Measurements from ENCODE around the gene FANCC. TPM values are rescaled to one million over a fixed set of nuclear protein-coding genes. Genes with fewer than 3 reads are reported as not detected.

The FANCC gene
- total RNA-seq, 1 experiment from 2014 or later, result 44.7 TPM

DNA sequence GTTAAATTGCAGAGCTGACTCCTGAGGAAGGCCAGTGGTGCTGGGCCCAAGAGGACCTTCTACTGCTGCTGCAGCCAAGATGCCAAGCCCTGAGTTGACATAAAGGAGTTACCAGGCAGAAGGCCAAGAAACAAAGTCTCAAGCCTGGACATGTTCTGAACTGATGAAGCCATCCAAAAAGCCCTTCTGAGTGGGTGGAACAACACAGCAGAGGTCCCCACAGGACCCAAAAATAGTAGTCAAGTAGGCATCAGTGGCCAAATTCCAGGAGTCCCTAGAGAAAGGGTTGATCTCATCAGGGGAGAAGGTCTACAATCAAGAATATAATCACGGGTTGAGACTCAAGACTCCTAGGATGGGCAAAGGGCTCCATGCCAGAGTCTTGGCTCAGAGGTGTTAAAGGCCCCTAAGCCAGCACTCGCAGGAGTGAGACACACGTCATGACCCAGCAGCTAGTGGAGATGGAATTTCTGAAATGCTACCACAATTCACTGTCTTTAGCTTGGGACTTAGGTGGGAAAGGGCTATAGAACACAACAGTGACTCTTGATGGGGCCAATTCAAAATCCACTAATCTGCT, 119.7 kb downstream of the FANCC start:
- Histone ChIP-seq H4K20me1 (ENCODE audit: insufficient read depth) (no peaks in the 10 kb centered on the region), H3K4me3 (no peak overlapping the region), H3K4me2 (no peak overlapping the region), H3K9me2 (ENCODE audit: insufficient read depth) (no peaks in the 10 kb centered on the region), H3K4me1 (replicated peaks; ENCODE audit: insufficient read depth) (no peaks in the 10 kb centered on the region), H2AFZ (no peak overlapping the region), H3F3A (ENCODE audit: insufficient read depth, low read depth) (no peaks in the 10 kb centered on the region), H3K27ac (no peak overlapping the region), H3K27me3 (ENCODE audit: insufficient read depth, low read depth) (no peaks in the 10 kb centered on the region), H3K9me3 (ENCODE audit: insufficient read depth, low read depth) (no peaks in the 10 kb centered on the region), H3K79me2 (ENCODE audit: low read depth) (no peaks in the 10 kb centered on the region), H3K36me3 (ENCODE audit: low read depth) (no peaks in the 10 kb centered on the region)
- TF ChIP-seq CTCF (conservative IDR thresholded peaks at IDR 0.05) (no peak), EZH2 (IDR thresholded peaks at IDR 0.05; ENCODE audit: low read depth) (no peak)
- BruUV-seq (replicated peaks), result no TSS peak
- intact Hi-C loops (cut with micrococcal nuclease; ENCODE audit: unreplicated experiment), result no loop called here
- DNase-seq, result no peak
- ChIA-PET POLR2A (ENCODE audit: unreplicated experiment) (no interaction called here), CTCF (no interaction called here)

- ChIA-PET POLR2A (ENCODE audit: unreplicated experiment) (no interaction called here), CTCF (no interaction called here)
- no peaks in the 10 kb centered on the region for H3F3A ChIP-seq (ENCODE audit: insufficient read depth, low read depth)
- H3K4me1 ChIP-seq (replicated peaks; ENCODE audit: insufficient read depth), result no peaks in the 10 kb centered on the region
- TF ChIP-seq CTCF (conservative IDR thresholded peaks at IDR 0.05) (no peak), EZH2 (IDR thresholded peaks at IDR 0.05; ENCODE audit: low read depth) (no peak)
- no peak overlapping the region for H3K4me3 ChIP-seq
- no peak overlapping the region for H2AFZ ChIP-seq
- no peaks in the 10 kb centered on the region for H3K9me3 ChIP-seq (ENCODE audit: insufficient read depth, low read depth)
- H3K79me2 ChIP-seq (ENCODE audit: low read depth), result no peaks in the 10 kb centered on the region
- H3K4me2 ChIP-seq, result no peak overlapping the region
- no TSS peak for BruUV-seq (replicated peaks)
- H3K36me3 ChIP-seq (ENCODE audit: low read depth), result no peaks in the 10 kb centered on the region
- no peak for DNase-seq
- H3K9me2 ChIP-seq (ENCODE audit: insufficient read depth), result no peaks in the 10 kb centered on the region; the same call in 1 of the 2 replicates
- no peaks in the 10 kb centered on the region for H4K20me1 ChIP-seq (ENCODE audit: insufficient read depth)
- H3K27me3 ChIP-seq (ENCODE audit: insufficient read depth, low read depth), result no peaks in the 10 kb centered on the region
- intact Hi-C loops (cut with micrococcal nuclease; ENCODE audit: unreplicated experiment), result no loop called here
- H3K27ac ChIP-seq, result no peak overlapping the region
These were observed 124.0 kb downstream of the FANCC start for GRCh38 chr9:95193480-95193879.

DNA sequence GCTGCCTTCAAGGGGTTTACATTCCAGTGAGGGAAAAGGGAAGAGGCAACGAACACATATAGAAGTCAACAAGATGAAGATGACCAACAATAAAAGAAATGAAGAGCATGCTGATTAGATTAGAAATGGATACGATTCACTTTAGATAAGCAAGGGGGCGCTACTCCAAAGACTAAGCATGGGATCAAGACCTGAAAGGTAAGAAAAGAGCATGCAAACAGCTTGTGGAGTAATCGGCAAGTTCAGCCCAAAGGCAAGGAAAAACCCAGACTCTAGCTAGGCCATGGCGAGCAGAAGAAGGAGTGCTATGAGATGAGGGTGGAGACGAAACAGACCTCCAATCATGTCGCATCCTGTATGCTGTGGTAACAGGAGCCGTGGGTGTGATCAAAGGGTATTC, 124.4 kb downstream of the FANCC start:
- TF ChIP-seq EZH2 (IDR thresholded peaks at IDR 0.05; ENCODE audit: low read depth) (no peak), CTCF (conservative IDR thresholded peaks at IDR 0.05) (no peak; the same call in 1 of the 2 replicates)
- H3F3A ChIP-seq (ENCODE audit: insufficient read depth, low read depth), result no peaks in the 10 kb centered on the region
- BruUV-seq (replicated peaks), result no TSS peak
- no peaks in the 10 kb centered on the region for H3K4me1 ChIP-seq (replicated peaks; ENCODE audit: insufficient read depth)
- CTCF ChIA-PET, result no interaction called here
- no peaks in the 10 kb centered on the region; the same call in 1 of the 2 replicates for H3K9me2 ChIP-seq (ENCODE audit: insufficient read depth)
- H2AFZ ChIP-seq, result no peak overlapping the region
- H3K27me3 ChIP-seq (ENCODE audit: insufficient read depth, low read depth), result no peaks in the 10 kb centered on the region
- H3K4me2 ChIP-seq, result no peak overlapping the region
- POLR2A ChIA-PET (ENCODE audit: unreplicated experiment), result no interaction called here
- intact Hi-C loops (cut with micrococcal nuclease; ENCODE audit: unreplicated experiment), result no loop called here
- H4K20me1 ChIP-seq (ENCODE audit: insufficient read depth), result no peaks in the 10 kb centered on the region
- no peaks in the 10 kb centered on the region for H3K9me3 ChIP-seq (ENCODE audit: insufficient read depth, low read depth)
- H3K36me3 ChIP-seq (ENCODE audit: low read depth), result no peaks in the 10 kb centered on the region
- H3K4me3 ChIP-seq, result no peak overlapping the region
- no peaks in the 10 kb centered on the region for H3K79me2 ChIP-seq (ENCODE audit: low read depth)
- DNase-seq, result no peak
- H3K27ac ChIP-seq, result no peak overlapping the region
